Upper lobe of left lung (tissue), 4 donors: ENCODE measurements around the gene NPAS4.

Experiments
- EP300 ChIP-seq, 4 donors: sonication (generic); formaldehyde crosslinking; IDR thresholded peaks; one replicate each; pipeline ENCODE4 v1.5.1; 2017; ENCODE audit warnings: antibody characterized with exemption in 4 of 4, control low read depth in 2 of 4
- POLR2A ChIP-seq, 4 donors: fragments of 450-650 bp; IDR thresholded peaks; one replicate each; pipeline ENCODE4 v1.5.1; 2016 to 2017; ENCODE audit warnings: antibody characterized with exemption in 4 of 4, mild to moderate bottlenecking in 2 of 4
- POLR2AphosphoS5 ChIP-seq, 2 donors: sonication (generic); formaldehyde crosslinking; IDR thresholded peaks; one replicate each; pipeline ENCODE4 v1.5.1; 2017; ENCODE audit warnings: antibody characterized with exemption in 2 of 2
- TF ChIP-seq, protein P1 (sequence below), 6 experiments: fragments of 450-650 bp in 4 of 6; fragments of 200-600 bp in 2 of 6; sonication (generic) in 2 of 6; IDR thresholded peaks; one replicate each; pipeline ENCODE4 v1.5.1; 2016 to 2019; ENCODE audit warnings: antibody characterized with exemption in 6 of 6

GRCh38 chr11:66429983-66430602 lies 9.3 kb downstream of the NPAS4 start:
- TF ChIP-seq, protein P1, sequence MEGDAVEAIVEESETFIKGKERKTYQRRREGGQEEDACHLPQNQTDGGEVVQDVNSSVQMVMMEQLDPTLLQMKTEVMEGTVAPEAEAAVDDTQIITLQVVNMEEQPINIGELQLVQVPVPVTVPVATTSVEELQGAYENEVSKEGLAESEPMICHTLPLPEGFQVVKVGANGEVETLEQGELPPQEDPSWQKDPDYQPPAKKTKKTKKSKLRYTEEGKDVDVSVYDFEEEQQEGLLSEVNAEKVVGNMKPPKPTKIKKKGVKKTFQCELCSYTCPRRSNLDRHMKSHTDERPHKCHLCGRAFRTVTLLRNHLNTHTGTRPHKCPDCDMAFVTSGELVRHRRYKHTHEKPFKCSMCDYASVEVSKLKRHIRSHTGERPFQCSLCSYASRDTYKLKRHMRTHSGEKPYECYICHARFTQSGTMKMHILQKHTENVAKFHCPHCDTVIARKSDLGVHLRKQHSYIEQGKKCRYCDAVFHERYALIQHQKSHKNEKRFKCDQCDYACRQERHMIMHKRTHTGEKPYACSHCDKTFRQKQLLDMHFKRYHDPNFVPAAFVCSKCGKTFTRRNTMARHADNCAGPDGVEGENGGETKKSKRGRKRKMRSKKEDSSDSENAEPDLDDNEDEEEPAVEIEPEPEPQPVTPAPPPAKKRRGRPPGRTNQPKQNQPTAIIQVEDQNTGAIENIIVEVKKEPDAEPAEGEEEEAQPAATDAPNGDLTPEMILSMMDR (IDR thresholded peaks at IDR 0.05) = peak; percentile 60 to 74 (median 68)
- TF ChIP-seq POLR2A (IDR thresholded peaks at IDR 0.05) = no peak
- no peak for TF ChIP-seq POLR2AphosphoS5 (IDR thresholded peaks at IDR 0.05)
- TF ChIP-seq EP300 (IDR thresholded peaks at IDR 0.05) = no peak
